ENCODE results near the gene BDKRB1.

Gene BDKRB1

GRCh38 chr14:96309133-96309895 lies 53.3 kb downstream of the BDKRB1 start:
- Histone ChIP-seq H3K27me3 (ENCODE audit: insufficient read depth, low read length) (no peaks in the 10 kb centered on the region), H3K9me3 (ENCODE audit: low read length) (no peaks in the 10 kb centered on the region), H3K36me3 (ENCODE audit: insufficient read depth, low read length) (peaks cover 53% of the 10 kb centered on the region), H2AFZ (ENCODE audit: low read depth, low read length) (no peak overlapping the region), H3K4me3 (ENCODE audit: low read length) (no peak overlapping the region), H3K4me1 (ENCODE audit: insufficient read depth, low read length) (no peaks in the 10 kb centered on the region)

GRCh38 chr14:96309896-96310330 lies 53.9 kb downstream of the BDKRB1 start:
- Histone ChIP-seq H3K4me3 (ENCODE audit: low read length) (no peak overlapping the region), H3K9me3 (ENCODE audit: low read length) (no peaks in the 10 kb centered on the region), H3K27me3 (ENCODE audit: insufficient read depth, low read length) (no peaks in the 10 kb centered on the region), H3K36me3 (ENCODE audit: insufficient read depth, low read length) (peaks cover 55% of the 10 kb centered on the region), H3K4me1 (ENCODE audit: insufficient read depth, low read length) (no peaks in the 10 kb centered on the region), H2AFZ (ENCODE audit: low read depth, low read length) (no peak overlapping the region)

- no peaks in the 10 kb centered on the region for H3K4me1 ChIP-seq (ENCODE audit: insufficient read depth, low read length)
- no peak overlapping the region for H2AFZ ChIP-seq (ENCODE audit: low read depth, low read length)
- H3K9me3 ChIP-seq (ENCODE audit: low read length), result no peaks in the 10 kb centered on the region
- peaks cover 63% of the 10 kb centered on the region for H3K36me3 ChIP-seq (ENCODE audit: insufficient read depth, low read length)
- no peaks in the 10 kb centered on the region for H3K27me3 ChIP-seq (ENCODE audit: insufficient read depth, low read length)
- no peak overlapping the region for H3K4me3 ChIP-seq (ENCODE audit: low read length)
Observed at GRCh38 chr14:96310906-96311305, 54.9 kb downstream of the BDKRB1 start.

All from neuron (in vitro differentiated cells).